HS-5 (cell line): ENCODE results near the gene OTOG.

Experiments used
- DNase-seq: peaks from one replicate; pipeline ENCODE4 v3.0.0-alpha.2; 2012; ENCODE audit warnings: low read depth

The OTOG gene

GRCh38 chr11:17651061-17651460 lies 104.0 kb downstream of the OTOG start:
- no peak for DNase-seq

GRCh38 chr11:17651681-17652080 lies 104.6 kb downstream of the OTOG start:
- DNase-seq = no peak

GRCh38 chr11:17652556-17652955 lies 105.5 kb downstream of the OTOG start:
- DNase-seq = no peak

GRCh38 chr11:17653611-17654010 lies 106.6 kb downstream of the OTOG start:
- no peak for DNase-seq

GRCh38 chr11:17655682-17656081 lies 108.6 kb downstream of the OTOG start:
- no peak for DNase-seq

GRCh38 chr11:17658211-17658610 lies 111.2 kb downstream of the OTOG start:
- DNase-seq = no peak

- DNase-seq = no peak
These were observed 121.1 kb downstream of the OTOG start for GRCh38 chr11:17668166-17668565.

- no peak for DNase-seq
These were observed 125.4 kb downstream of the OTOG start for GRCh38 chr11:17672469-17672868.

GRCh38 chr11:17673951-17674350 lies 126.9 kb downstream of the OTOG start:
- DNase-seq = no peak

GRCh38 chr11:17682848-17683247 lies 135.8 kb downstream of the OTOG start:
- no peak for DNase-seq

GRCh38 chr11:17683377-17684161 lies 136.5 kb downstream of the OTOG start:
- DNase-seq = peak; percentile 64

- no peak for DNase-seq
These were observed 137.5 kb downstream of the OTOG start for GRCh38 chr11:17684550-17684949.

GRCh38 chr11:17686231-17686980 lies 139.3 kb downstream of the OTOG start:
- DNase-seq = no peak

GRCh38 chr11:17687946-17688670 lies 141.0 kb downstream of the OTOG start:
- no peak for DNase-seq

GRCh38 chr11:17691550-17691949 lies 144.5 kb downstream of the OTOG start:
- no peak for DNase-seq

- DNase-seq = no peak
These were observed 144.9 kb downstream of the OTOG start for GRCh38 chr11:17691976-17692375.

- no peak for DNase-seq
These were observed 145.9 kb downstream of the OTOG start for GRCh38 chr11:17692931-17693330.

- no peak for DNase-seq
These were observed 146.5 kb downstream of the OTOG start for GRCh38 chr11:17693531-17693930.

GRCh38 chr11:17694494-17695110 lies 147.5 kb downstream of the OTOG start:
- DNase-seq = no peak

GRCh38 chr11:17695454-17696441 lies 148.7 kb downstream of the OTOG start:
- DNase-seq = no peak

GRCh38 chr11:17696741-17697140 lies 149.7 kb downstream of the OTOG start:
- DNase-seq = no peak
